Midbrain (tissue), 1 donor: ENCODE data around the gene DENND1C.

Experiments used
- DNase-seq: peaks from one replicate; lab custom pipeline; 2025; lab: John Stamatoyannopoulos, UW

DENND1C gene

GRCh38 chr19:6481541-6482342 lies at the start of gene DENND1C:
Gene DENND1C (minus strand): TSS chr19:6481787. CDS start chr19:6481695, 92 bp downstream.
- DNase-seq: peak; percentile 57

- DNase-seq: peak; percentile 93
Observed at GRCh38 chr19:6530386-6531162, 49.0 kb upstream of the DENND1C start, which contains the start of gene TNFSF9. Gene TNFSF9 (plus strand): TSS chr19:6531026. CDS start chr19:6531037, 11 bp downstream.

DNA sequence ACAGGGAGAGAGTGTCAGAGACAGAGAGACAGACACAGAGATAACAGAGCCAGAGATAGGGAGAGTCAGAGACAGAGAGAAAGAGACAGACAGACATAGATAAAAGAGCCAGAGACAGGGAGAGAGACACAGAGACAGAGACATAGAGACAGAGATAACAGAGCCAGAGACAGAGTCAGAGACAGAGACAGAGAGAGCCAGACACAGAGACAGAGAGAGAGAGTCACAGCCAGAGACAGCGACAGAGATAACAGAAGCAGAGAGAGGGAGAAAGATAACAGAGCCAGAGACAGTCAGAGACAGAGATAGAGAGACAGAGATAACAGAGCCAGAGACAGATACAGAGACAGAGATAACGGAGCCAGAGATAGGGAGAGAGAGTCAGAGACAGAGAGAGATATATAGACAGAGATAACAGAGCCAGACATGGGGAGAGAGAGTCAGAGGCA lies 48.4 kb upstream of the DENND1C start:
- DNase-seq: no peak

- DNase-seq: no peak
Observed at GRCh38 chr19:6529351-6529750, 47.8 kb upstream of the DENND1C start.

- peak; percentile 40 for DNase-seq
Observed at GRCh38 chr19:6528544-6529121, 47.0 kb upstream of the DENND1C start.

DNA sequence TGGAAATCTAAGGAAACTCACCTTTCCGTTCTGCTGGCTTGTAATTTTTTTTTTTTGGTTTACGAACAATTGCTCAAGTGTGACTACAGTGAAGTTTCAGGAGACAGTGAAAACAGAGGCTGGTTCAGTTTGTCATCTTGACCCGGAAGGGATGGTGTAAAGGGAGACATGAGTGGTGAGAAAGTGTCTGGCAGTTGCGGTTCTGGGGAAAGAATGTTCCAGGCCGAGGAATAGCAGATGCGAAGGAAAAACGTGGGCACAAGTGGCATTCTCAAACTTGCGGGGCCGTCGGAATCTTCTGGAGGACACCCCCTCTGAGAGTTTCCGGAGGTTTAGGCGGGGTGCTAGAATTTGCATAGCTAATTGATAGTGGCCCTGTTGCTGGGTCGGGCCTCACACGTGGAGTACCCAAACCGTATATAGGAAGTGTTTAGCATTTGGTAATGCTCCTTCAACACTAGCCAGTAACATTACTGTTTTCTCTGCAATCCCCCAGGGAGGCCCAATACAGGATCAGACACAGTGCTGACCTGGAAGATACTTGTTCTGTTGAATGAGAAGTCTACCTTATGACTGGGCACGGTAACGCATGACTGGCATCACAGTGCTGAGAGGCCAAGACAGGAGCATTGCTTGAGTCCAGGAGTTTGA lies 46.4 kb upstream of the DENND1C start:
- DNase-seq: no peak

DNA sequence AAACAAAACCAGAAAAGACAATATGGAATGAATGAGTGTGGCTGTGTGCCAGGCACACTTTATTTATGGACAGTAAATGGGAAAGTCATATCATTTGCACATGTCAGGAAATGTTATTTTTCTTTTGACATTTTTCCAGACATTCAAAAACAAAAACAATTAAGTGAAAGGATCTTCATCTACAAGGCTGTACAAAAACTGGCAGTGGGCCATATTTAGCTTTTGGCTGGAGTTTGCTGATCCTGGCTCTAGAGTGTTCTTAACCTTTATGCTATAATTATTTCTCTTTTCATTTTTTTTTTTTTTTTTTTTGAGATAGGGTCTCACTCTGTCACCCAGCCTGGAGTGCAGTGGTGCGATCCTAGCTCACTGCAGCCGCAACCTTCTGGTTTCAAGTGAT lies 42.7 kb upstream of the DENND1C start:
- no peak for DNase-seq

DNA sequence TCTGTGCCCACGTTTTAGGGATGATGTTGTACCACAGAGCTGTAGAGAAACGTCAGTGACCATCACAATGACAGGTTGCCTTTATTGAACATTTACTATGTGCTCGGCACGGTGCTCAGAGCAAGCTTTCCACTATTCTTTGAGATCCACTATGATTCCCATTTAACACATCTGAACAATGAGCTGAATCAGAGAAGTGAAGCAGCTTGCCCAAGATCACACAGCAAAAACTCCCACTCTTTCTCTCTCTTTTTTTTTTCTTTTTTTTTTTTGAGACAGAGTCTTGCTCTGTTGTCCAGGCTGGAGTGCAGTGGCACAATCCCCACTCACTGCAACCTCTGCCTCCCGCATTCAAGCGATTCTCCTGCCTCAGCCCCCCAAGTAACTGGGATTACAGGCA lies 41.1 kb upstream of the DENND1C start:
- DNase-seq: no peak

DNA sequence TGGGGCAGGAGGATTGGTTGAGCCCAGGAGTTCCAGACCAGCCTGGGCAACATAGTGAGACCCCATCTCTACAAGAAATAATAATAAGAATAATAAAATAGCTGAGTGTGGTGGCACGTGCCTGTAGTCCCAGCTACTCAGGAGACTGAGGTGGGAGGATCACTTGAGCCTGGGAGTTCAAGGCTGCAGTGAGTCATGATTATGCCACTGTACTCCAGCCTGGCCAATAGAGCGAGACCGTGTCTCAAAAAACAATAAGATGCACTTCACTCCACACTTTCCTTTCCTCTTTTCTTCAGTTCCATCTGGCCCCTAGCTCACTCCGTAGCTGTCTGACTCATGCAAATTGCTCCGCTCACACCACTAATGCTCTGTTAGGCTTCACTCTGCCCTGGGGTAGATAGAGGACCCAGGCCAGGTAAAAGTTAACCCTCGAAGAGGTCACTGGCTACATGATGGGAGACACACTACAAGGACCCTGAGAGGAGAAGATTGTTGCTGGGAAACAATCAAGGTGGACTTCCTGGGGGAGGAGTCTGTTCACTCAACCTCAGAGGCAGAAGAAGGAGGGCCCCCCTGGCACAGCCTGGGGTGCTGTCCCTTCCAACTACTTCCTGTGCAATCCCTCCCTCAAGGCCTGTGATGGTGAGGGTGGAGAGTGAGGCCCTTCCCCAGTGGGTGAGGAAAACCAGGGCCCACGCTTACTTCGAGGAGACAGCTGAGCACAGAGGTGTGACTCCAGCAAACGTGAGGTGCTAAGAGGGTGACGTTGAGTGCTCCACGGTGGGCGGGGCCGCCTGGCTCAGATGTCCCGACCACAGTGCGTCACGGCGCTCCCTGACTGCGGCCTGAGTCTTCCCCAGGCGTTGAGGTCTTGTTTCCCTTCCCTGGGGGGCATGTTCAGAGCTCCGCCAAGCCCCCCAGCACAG lies 40.4 kb upstream of the DENND1C start:
- no peak for DNase-seq

DNA sequence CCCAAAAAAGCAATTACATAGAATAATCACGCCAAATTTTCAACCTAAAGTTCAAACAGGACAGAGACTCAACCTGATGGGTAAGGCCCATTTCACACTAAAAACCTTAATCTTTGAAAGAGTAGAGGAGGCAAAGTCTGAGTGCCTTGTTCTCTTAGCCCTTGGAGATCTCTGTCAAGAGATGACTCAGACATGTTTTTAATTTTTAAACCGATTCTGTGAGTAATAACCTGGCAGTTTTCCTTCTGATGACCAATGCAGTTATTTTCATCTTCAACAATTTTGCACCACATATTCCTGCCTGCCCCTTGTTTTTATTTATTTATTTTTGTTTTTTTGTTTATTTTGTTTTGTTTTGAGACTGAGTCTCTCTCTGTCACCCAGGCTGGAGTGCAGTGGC lies 37.7 kb upstream of the DENND1C start:
- DNase-seq: no peak

DNA sequence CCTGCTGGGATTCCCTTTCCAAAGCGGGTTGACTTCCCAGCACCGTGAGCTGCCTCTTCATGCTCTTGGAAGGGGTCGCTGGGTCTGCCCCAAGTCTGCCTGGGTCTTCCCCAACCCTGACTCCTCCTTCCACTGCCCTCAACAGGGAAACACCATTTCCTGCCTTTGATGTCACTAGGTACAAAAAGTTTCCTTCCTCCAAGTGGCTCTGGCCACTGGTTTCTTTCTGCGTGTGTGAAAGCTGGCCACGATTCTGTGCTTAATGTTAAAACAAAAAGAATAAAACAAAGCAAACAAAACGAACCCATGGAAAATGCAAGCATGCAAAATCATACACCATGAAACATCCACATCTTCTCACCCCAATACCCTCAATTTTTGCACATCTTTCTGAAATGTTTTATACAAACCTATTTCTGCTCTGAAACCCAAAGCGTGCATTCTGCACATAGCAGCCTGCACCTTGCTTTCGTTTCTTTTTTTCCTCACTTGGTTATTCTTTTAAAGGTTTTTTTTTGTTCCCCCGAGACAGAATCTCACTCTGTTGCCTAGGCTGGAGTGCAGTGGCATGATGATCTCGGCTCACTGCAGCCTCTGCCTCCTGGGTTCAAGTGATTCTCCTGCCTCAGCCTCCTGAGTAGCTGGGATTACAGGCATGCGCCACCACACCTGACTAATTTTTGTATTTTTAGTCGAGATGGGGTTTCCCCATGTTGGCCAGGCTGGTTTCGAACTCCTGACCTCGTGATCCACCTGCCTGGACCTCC lies 36.7 kb upstream of the DENND1C start:
- no peak for DNase-seq

- DNase-seq: peak; percentile 92
Observed at GRCh38 chr19:6516659-6517291, 35.2 kb upstream of the DENND1C start.

- peak; percentile 89 for DNase-seq
Observed at GRCh38 chr19:6516018-6516658, 34.6 kb upstream of the DENND1C start.

GRCh38 chr19:6514926-6515544 lies 33.4 kb upstream of the DENND1C start:
- no peak for DNase-seq

GRCh38 chr19:6514089-6514488 lies 32.5 kb upstream of the DENND1C start:
- no peak for DNase-seq

GRCh38 chr19:6510618-6511017 lies 29.0 kb upstream of the DENND1C start:
- DNase-seq: no peak

DNA sequence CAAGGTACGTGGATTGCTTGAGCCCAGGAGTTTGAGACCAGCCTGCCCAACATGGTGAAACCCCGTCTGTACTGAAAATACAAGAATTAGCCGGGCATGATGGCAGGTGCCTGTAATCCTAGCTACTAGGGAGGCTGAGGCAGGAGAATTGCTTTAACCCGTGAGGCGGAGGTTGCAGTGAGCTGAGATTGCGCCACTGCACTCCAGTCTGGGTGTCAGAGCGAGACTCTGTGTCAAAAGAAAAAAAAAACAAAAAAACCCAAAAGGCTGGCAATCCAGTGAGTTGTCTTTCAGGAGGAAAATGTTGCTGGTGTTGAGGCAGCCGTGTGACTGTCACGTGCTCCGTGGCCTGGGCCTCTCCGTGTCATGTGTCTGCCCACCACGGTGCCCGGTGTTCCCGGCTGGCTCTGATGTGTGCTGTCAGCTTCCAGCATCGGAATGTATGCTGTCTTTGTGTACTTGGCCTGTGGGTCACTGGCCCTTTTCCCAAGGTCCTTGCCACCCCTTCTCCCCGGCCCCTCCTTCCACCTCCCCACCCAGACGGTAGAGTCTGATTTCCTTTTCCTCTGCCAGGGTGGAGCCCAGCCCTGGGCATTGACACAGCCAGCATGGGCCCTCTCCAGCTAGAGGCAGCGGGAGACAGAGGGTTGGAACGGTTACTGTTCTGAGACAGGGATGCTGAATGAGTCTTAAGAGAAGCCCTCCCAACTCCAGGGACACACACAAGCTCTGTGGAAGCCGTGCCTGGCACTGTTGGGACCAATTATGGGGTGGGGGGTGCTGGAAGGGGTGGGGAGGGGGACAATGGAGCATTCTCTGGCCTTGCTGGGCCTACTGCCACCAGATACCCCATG lies 27.8 kb upstream of the DENND1C start:
- peak; percentile 95 for DNase-seq
